Peyer's patch (tissue), 4 donors: ENCODE measurements around the gene MAGED4. TPM values are rescaled to one million over a fixed set of nuclear protein-coding genes. Genes with fewer than 3 reads are reported as not detected.

Experiments
- DNase-seq, 3 donors: peaks; one replicate each; pipeline ENCODE4 v3.0.0-alpha.2; 2017 to 2019
- H3K27ac ChIP-seq, 4 donors: fragments of 200-600 bp; sonication (generic); one replicate each; pipeline ENCODE4 v1.5.1; 2016 to 2019
- H3K27me3 ChIP-seq, 2 donors: fragments of 200-600 bp; sonication (generic); one replicate each; pipeline ENCODE4 v1.5.1; 2019
- H3K36me3 ChIP-seq, 3 donors: fragments of 200-600 bp; sonication (generic); one replicate each; pipeline ENCODE4 v1.5.1; 2016 to 2019
- H3K4me1 ChIP-seq, 4 donors: fragments of 200-600 bp; sonication (generic); one replicate each; pipeline ENCODE4 v1.5.1; 2016 to 2019
- H3K4me3 ChIP-seq, 4 donors: fragments of 200-600 bp; sonication (generic); 1 replicate in 3 of 4; 2 replicates in 1 of 4; pipeline ENCODE4 v1.5.1; 2016 to 2019; ENCODE audit warnings: mild to moderate bottlenecking in 1 of 4
- H3K9me3 ChIP-seq, 4 donors: fragments of 200-600 bp; sonication (generic); one replicate each; pipeline ENCODE4 v1.5.1; 2016 to 2019; ENCODE audit warnings: mild to moderate bottlenecking in 1 of 4
- CTCF ChIP-seq, 6 experiments: fragments of 450-650 bp in 4 of 6; fragments of 200-600 bp in 2 of 6; sonication (generic) in 1 of 6; IDR thresholded peaks; one replicate each; pipeline ENCODE4 v1.5.1; 2017 to 2019; ENCODE audit warnings: antibody characterized with exemption in 6 of 6, mild to moderate bottlenecking in 3 of 6, moderate library complexity in 1 of 6
- POLR2A ChIP-seq, 2 donors: fragments of 450-650 bp; IDR thresholded peaks; one replicate each; pipeline ENCODE4 v1.5.1; 2017; ENCODE audit warnings: antibody characterized with exemption in 2 of 2, mild to moderate bottlenecking in 2 of 2, moderate library complexity in 2 of 2
- small RNA-seq, 2 donors: library from RNA; depleted of rRNA; stranded (forward); fragments of <200 nt; gene quantifications; one replicate each; pipeline ENCODE3, GENCODE V24; 2016
- total RNA-seq, 4 donors: library from RNA; depleted of rRNA; stranded (reverse); fragments of >200 nt; gene quantifications; one replicate each; pipeline ENCODE4 v1.1.0, GENCODE V29; 2016

MAGED4 gene
- total RNA-seq, 4 donors from 2014 or later = 0.76 to 45.4 (median 7.6) TPM

GRCh38 chrX:52220936-52221335, 36.2 kb downstream of the MAGED4 start:
- Histone ChIP-seq H3K4me1 (no peaks in the 10 kb centered on the region), H3K9me3 (no peaks in the 10 kb centered on the region), H3K4me3 (no peak overlapping the region), H3K27me3 (no peaks in the 10 kb centered on the region), H3K27ac (no peak overlapping the region), H3K36me3 (no peaks in the 10 kb centered on the region)
- TF ChIP-seq CTCF (IDR thresholded peaks at IDR 0.05) (no peak), POLR2A (IDR thresholded peaks at IDR 0.05) (no peak)
- no peak for DNase-seq

Small RNA genes within 50 kb of the gene (small RNA-seq; reads per million reads assigned to genes)
- 0 reads per million in 2 donors for gene SNORA11D

Other genes with a start within 250 kb of the MAGED4 start
- gene MAGED4B, start 115.7 kb upstream of the MAGED4 start, total RNA-seq = 10 to 100 TPM in 1 of 4 donors, 1 to 10 TPM in 3; 3.5 to 20.6 (median 6.0) TPM
- gene XAGE2, start 184.1 kb downstream of the MAGED4 start, total RNA-seq = not detected